Testis (tissue), 2 donors: Measurements from ENCODE around the gene EIF4B.

ENCODE experiments used
- CTCF ChIP-seq, 3 experiments: fragments of 450-650 bp in 2 of 3; fragments of 200-600 bp in 1 of 3; sonication (generic) in 1 of 3; IDR thresholded peaks; one replicate each; pipeline ENCODE4 v1.5.1; 2016 to 2019; ENCODE audit warnings: antibody characterized with exemption in 3 of 3, mild to moderate bottlenecking in 2 of 3, moderate library complexity in 1 of 3
- POLR2A ChIP-seq: fragments of 450-650 bp; IDR thresholded peaks from one replicate; pipeline ENCODE4 v1.6.1; 2017; ENCODE audit warnings: antibody characterized with exemption, mild to moderate bottlenecking, moderate library complexity

GRCh38 chr12:53058674-53059433, 52.6 kb downstream of the EIF4B start:
- TF ChIP-seq CTCF (IDR thresholded peaks at IDR 0.05) (no peak), POLR2A (no peak)
